ENCODE measurements around the gene PSORS1C1. TPM values are rescaled to one million over a fixed set of nuclear protein-coding genes. Genes with fewer than 3 reads are reported as not detected.
A peak's percentile ranks its signal among the peaks of the same experiment; 100 is the strongest.

The PSORS1C1 gene
- total RNA-seq, 1 donor from 2014 or later = 0.93 TPM

DNA sequence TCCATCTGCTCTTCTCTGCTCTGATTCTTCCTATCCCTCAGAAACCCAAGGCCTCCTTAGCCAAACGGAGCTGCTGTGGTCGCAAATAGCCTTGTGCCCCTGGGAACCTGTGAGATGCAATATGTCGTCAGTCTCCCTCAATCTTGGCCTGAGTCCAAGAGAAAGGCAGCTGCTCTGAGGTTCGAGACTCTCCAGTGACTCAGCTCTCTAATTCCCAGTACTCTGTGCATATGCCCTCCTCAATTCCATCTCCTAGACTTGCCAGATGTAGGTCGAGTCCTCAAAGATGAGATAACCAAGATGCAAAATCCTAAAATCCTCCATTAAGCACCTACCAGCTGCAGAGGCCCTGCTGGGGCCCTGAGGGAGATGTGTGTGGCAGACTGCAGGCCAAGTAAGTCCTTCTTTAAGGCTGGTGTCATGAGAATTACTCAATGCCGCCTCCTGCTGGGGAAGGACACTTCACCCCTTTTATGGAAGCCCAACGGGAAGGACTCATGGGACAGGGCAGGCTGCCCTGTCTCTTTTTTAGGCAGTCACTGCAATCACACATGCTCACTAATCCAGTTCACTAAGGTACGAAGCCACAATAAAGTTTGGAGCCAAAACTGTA lies 30.8 kb upstream of the PSORS1C1 start:
- intact Hi-C loops (cut with micrococcal nuclease) = loop anchor here (10.0 kb wide), 2 partner anchors 539 to 629 kb away; no protein-coding TSS in a partner anchor
- DNase-seq = no peak
- CTCF ChIA-PET = interaction anchor here (0.6 to 1.8 kb wide), 2 partner anchors 10 to 259 kb away, joined by 4 to 6 read pairs; no protein-coding TSS in a partner anchor
- no peak for ATAC-seq (ENCODE audit: low read depth)
- TF ChIP-seq, protein P1, sequence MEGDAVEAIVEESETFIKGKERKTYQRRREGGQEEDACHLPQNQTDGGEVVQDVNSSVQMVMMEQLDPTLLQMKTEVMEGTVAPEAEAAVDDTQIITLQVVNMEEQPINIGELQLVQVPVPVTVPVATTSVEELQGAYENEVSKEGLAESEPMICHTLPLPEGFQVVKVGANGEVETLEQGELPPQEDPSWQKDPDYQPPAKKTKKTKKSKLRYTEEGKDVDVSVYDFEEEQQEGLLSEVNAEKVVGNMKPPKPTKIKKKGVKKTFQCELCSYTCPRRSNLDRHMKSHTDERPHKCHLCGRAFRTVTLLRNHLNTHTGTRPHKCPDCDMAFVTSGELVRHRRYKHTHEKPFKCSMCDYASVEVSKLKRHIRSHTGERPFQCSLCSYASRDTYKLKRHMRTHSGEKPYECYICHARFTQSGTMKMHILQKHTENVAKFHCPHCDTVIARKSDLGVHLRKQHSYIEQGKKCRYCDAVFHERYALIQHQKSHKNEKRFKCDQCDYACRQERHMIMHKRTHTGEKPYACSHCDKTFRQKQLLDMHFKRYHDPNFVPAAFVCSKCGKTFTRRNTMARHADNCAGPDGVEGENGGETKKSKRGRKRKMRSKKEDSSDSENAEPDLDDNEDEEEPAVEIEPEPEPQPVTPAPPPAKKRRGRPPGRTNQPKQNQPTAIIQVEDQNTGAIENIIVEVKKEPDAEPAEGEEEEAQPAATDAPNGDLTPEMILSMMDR (IDR thresholded peaks at IDR 0.05) = no peak
- no peak overlapping the region for H3K27ac Mint-ChIP-seq
- H3K4me3 Mint-ChIP-seq = no peak overlapping the region
- H3K4me1 Mint-ChIP-seq = peaks cover 8% of the 10 kb centered on the region
- no peaks in the 10 kb centered on the region for H3K36me3 Mint-ChIP-seq (ENCODE audit: low read depth)
- H3K27me3 Mint-ChIP-seq = peaks cover 19% of the 10 kb centered on the region
- POLR2A ChIA-PET = no interaction called here
- no peaks in the 10 kb centered on the region for H3K9me3 Mint-ChIP-seq

DNA sequence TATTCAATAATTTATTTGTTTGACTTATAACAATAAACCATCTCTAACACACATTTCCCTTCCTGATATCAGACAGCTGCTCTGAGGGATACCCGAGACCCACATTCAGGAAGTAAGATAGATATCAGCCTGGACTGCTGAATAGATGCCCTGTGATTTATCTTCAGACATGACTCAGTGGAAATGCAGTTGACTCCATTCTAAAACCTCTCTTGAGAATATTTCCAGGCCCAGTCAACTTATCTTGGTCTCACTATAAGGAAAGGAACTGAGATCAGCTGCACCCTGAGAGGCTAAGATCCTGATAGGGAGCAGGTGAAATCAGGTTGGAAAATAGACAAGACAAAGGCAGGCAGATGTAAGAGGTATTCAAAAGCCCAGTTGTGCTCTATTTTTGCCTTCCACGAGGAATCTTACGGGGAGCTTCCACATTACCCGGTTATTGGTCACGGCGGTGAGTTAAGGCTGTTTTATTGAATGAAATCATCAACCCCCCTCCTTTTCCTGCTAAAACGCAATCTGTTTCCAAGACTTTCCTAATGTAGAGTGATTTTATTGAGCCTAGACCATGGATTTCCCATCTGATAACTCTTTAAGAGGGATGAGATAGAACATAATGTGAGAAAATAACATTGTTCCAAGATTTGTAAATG lies 27.7 kb upstream of the PSORS1C1 start:
- TF ChIP-seq, protein P1 (IDR thresholded peaks at IDR 0.05) = no peak
- H3K4me3 Mint-ChIP-seq = no peak overlapping the region
- peaks cover 4% of the 10 kb centered on the region for H3K4me1 Mint-ChIP-seq
- no peak overlapping the region for H3K27ac Mint-ChIP-seq
- DNase-seq (no peak), ATAC-seq (ENCODE audit: low read depth) (no peak)
- H3K27me3 Mint-ChIP-seq = peaks cover 17% of the 10 kb centered on the region
- POLR2A ChIA-PET = interaction anchor here (0.7 kb wide), 1 partner anchor 173 kb away, joined by 3 read pairs; the partner anchor contains the start of gene VARS2
- no peaks in the 10 kb centered on the region for H3K36me3 Mint-ChIP-seq (ENCODE audit: low read depth)
- CTCF ChIA-PET = interaction anchor here (0.6 to 4.0 kb wide), 28 partner anchors 8 to 545 kb away, joined by 3 to 73 read pairs (median 4); partner anchors contain the start of genes IER3 and VARS2
- intact Hi-C loops (cut with micrococcal nuclease) = loop anchor here (1.0 to 10.0 kb wide), 4 partner anchors 259 to 632 kb away; partner anchors contain the start of gene IER3
- H3K9me3 Mint-ChIP-seq = no peaks in the 10 kb centered on the region

DNA sequence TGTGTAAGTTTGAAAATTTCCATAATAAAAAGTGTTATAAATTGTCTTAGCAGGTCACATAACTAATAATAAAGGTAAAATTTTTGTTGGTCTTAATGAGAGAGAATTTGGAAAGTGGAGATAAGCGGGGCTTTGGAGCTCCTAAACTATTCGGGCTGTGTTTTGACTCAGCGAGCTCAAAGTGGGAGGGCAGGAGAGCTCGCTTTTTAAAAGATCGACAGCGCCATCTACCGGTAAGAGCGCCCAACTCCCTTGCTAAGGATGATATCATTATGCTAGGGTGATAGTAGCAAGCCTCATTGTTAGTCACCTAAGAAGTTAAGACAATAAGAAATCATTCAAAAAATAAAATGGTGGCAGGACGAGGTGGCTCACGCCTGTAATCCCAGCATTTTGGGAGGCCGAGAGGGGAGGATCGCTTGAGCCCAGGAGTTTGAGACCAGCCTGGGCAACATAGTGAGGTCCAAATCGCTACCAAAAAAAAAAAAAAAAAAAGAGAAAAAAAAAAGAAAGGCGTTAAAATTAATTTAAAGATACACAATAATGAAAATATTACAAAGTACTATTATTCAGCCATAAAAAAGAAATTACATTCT lies 27.0 kb upstream of the PSORS1C1 start:
- peaks cover 17% of the 10 kb centered on the region for H3K27me3 Mint-ChIP-seq
- H3K36me3 Mint-ChIP-seq (ENCODE audit: low read depth) = no peaks in the 10 kb centered on the region
- TF ChIP-seq, protein P1 (IDR thresholded peaks at IDR 0.05) = peak; percentile 37
- DNase-seq (peak; percentile 67), ATAC-seq (ENCODE audit: low read depth) (peak; percentile 96)
- no peaks in the 10 kb centered on the region for H3K9me3 Mint-ChIP-seq
- ChIA-PET POLR2A (interaction anchor here (0.7 kb wide), 1 partner anchor 174 kb away, joined by 3 read pairs; the partner anchor contains the start of gene VARS2), CTCF (interaction anchor here (0.6 to 4.0 kb wide), 30 partner anchors 9 to 546 kb away, joined by 3 to 73 read pairs (median 4); partner anchors contain the start of genes IER3 and VARS2)
- peaks cover 4% of the 10 kb centered on the region for H3K4me1 Mint-ChIP-seq
- no peak overlapping the region for H3K4me3 Mint-ChIP-seq
- no peak overlapping the region for H3K27ac Mint-ChIP-seq
- intact Hi-C loops (cut with micrococcal nuclease) = loop anchor here (1.0 to 10.0 kb wide), 4 partner anchors 259 to 633 kb away; partner anchors contain the start of gene IER3

DNA sequence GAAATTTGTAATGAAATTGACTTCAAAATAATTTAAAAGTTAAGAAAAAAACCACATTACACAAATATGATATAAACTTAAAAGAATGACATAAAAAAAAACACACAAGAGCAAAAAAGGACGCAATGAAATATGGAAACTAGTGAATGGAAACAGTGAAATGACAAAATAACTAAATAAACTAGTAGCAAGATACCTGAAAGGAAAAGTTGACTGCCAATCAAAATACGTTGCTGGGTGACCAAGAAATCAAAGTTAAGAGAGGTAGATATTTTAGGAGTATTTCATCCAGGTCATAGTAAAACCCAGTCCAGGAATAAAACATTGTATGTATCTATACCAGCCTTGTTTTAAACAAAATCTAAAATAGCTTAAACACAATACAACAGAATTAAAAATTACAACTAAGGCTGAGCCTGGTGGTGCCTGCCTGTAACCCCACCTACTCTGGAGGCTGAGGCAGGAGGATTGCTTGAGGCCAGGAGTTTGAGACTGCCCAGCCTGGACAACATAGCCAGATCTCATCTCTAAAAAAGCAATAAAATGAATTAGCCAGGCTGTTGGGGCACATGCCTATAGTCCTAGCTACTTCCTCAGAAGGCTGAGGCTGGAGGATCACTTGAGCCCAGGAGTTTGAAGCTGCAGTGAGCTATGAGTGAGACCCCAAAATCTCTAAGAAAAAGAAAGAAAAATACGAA lies 24.2 kb upstream of the PSORS1C1 start:
- Mint-ChIP-seq H3K4me3 (no peak overlapping the region), H3K27me3 (peaks cover 12% of the 10 kb centered on the region), H3K4me1 (peaks cover 20% of the 10 kb centered on the region), H3K9me3 (no peaks in the 10 kb centered on the region), H3K27ac (no peak overlapping the region), H3K36me3 (ENCODE audit: low read depth) (no peaks in the 10 kb centered on the region)
- ChIA-PET POLR2A (no interaction called here), CTCF (interaction anchor here (1.3 to 2.8 kb wide), 2 partner anchors 11 to 261 kb away, joined by 3 to 8 read pairs; no protein-coding TSS in a partner anchor)
- TF ChIP-seq, protein P1 (IDR thresholded peaks at IDR 0.05) = no peak
- DNase-seq (no peak), ATAC-seq (ENCODE audit: low read depth) (no peak)
- intact Hi-C loops (cut with micrococcal nuclease) = no loop called here

All from activated B cell treated with CpG ODN at 0.5 μM for 24 hours (primary cell).